GM18870 (cell line): ENCODE results near the gene EXOSC5.
"Not testable (repeated sequence)": the region's sequence is repeated elsewhere in the genome, so short reads cannot be mapped to it uniquely, and the experiment has no call there.

Experiments used
- ATAC-seq: cut with Tn5 transposase; IDR thresholded peaks from one replicate; pipeline ENCODE4 v1.9.1; 2021; ENCODE audit warnings: moderate library complexity; ENCODE audit not compliant: unreplicated experiment

EXOSC5 gene

GRCh38 chr19:41351339-41352245 is 45.6 kb downstream of the EXOSC5 start:
- peak; percentile 38 for ATAC-seq

DNA sequence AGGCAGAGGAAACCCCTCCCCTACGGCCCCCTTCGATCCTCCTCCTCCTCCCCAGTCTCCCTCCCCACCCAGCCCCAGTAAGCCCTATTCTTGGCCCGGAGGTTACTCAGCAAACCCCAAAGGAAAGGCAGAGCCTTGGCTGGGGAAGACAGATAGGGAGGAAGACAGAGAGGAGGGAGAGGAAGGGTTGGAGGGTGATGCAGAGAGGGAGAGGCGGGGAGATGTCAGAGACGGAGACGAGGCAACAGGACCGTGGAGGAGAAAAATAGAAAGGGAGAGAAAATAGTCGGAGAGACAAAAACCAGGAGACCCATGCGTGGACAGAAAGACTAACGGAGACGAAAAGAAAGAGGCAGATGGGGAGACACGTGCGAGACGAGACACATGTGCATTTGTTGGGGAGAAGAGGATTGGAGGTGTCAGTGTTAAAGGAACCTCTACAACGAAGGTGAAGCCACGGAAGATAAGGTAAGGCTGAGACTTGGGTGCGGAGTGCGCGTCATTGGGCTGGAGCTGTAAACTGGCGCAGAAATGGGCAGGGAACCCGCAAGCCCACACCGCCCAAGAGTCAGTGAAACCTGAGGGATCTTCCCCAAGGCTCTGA is 46.3 kb downstream of the EXOSC5 start:
- no peak for ATAC-seq

GRCh38 chr19:41346916-41347315 is 50.2 kb downstream of the EXOSC5 start:
- not testable (repeated sequence) for ATAC-seq

- no peak for ATAC-seq
These were observed 53.0 kb downstream of the EXOSC5 start for GRCh38 chr19:41344162-41344561.

GRCh38 chr19:41341669-41342490 is 55.3 kb downstream of the EXOSC5 start:
- ATAC-seq: no peak

DNA sequence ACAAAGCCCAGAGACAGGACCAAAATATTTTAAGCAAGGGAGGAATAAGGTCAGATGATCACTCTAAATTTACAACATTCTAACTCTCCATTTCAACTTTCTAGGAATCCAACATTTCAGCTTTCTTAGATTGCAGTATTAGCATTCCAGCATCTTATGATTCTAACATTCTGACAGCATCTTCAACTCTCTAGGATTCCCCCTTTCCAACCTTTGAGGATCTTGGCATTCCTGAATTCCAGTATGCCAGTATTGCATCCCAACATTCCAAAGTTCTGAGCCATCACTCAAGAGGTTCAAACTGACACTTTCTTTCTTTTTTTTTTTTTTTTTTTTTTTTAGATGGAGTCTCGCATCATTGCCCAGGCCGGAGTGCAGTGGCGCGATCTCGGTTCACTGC is 57.2 kb downstream of the EXOSC5 start:
- ATAC-seq: no peak
